Activated B cell treated with CpG ODN at 0.5 μM for 24 hours (primary cell): ENCODE measurements around the gene HIF3A. TPM values are rescaled to one million over a fixed set of nuclear protein-coding genes. Genes with fewer than 3 reads are reported as not detected.

Experiments used
- ATAC-seq: fragments of 200-7000 bp; cut with Tn5 transposase; one replicate; pipeline ENCODE4 v1.10.0; 2021; ENCODE audit warnings: low read depth, mild to moderate bottlenecking, moderate library complexity
- CTCF ChIA-PET: fragments of 350-600 bp; sonication (Branson Sonifier 250); formaldehyde crosslinking; loops from one replicate; lab custom pipeline; 2021; ENCODE audit warnings: antibody characterized with exemption; lab: Charles Lee
- POLR2A ChIA-PET: fragments of 350-600 bp; sonication (Branson Sonifier 250); formaldehyde crosslinking; loops from one replicate; lab custom pipeline; 2021; ENCODE audit warnings: antibody characterized with exemption; lab: Charles Lee
- DNase-seq: peaks from one replicate; pipeline ENCODE4 v3.0.0; 2022
- H3K27ac Mint-ChIP-seq: one replicate; pipeline ENCODE4 v1.8.0; 2020; ENCODE audit warnings: mixed read lengths
- H3K27me3 Mint-ChIP-seq: one replicate; pipeline ENCODE4 v1.8.0; 2021; ENCODE audit warnings: mixed read lengths
- H3K36me3 Mint-ChIP-seq: one replicate; pipeline ENCODE4 v1.8.0; 2021; ENCODE audit warnings: low read depth, mixed read lengths
- H3K4me1 Mint-ChIP-seq: one replicate; pipeline ENCODE4 v1.8.0; 2021; ENCODE audit warnings: mixed read lengths
- H3K4me3 Mint-ChIP-seq: one replicate; pipeline ENCODE4 v1.8.0; 2020; ENCODE audit warnings: mild to moderate bottlenecking, mixed read lengths
- H3K9me3 Mint-ChIP-seq: one replicate; pipeline ENCODE4 v1.8.0; 2020; ENCODE audit warnings: mixed read lengths
- intact Hi-C: fragments of 100-400 bp; cut with micrococcal nuclease; formaldehyde crosslinking; loops from one replicate; pipeline ENCODE4 v1.15.1; 2024
- total RNA-seq: library from RNA; stranded (reverse); gene quantifications from 2 replicates; pipeline ENCODE4 v1.2.3, GENCODE V29; 2022
- TF ChIP-seq, protein P1 (sequence below): fragments of 200-600 bp; IDR thresholded peaks from one replicate; pipeline ENCODE4 v1.8.0; 2022; ENCODE audit warnings: antibody characterized with exemption, mild to moderate bottlenecking

HIF3A gene
- total RNA-seq, 1 donor from 2014 or later = not detected

DNA sequence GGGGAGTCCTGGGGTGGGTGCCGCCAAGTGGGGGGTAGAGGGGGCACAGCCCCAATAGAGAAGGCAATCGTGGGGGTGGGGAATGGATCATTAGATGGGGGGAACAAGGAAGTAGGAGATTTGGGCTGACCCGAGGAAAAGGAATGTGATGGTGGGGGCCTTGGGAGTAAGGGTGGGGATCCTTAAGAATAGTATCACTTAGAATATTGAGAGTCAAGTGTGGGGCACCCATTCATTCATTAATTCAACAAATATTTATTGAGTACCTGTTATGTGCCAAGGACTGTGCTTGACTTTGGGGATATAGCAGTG lies 50.7 kb downstream of the HIF3A start:
- peak overlapping the region; percentile 88 for H3K27ac Mint-ChIP-seq
- TF ChIP-seq, protein P1, sequence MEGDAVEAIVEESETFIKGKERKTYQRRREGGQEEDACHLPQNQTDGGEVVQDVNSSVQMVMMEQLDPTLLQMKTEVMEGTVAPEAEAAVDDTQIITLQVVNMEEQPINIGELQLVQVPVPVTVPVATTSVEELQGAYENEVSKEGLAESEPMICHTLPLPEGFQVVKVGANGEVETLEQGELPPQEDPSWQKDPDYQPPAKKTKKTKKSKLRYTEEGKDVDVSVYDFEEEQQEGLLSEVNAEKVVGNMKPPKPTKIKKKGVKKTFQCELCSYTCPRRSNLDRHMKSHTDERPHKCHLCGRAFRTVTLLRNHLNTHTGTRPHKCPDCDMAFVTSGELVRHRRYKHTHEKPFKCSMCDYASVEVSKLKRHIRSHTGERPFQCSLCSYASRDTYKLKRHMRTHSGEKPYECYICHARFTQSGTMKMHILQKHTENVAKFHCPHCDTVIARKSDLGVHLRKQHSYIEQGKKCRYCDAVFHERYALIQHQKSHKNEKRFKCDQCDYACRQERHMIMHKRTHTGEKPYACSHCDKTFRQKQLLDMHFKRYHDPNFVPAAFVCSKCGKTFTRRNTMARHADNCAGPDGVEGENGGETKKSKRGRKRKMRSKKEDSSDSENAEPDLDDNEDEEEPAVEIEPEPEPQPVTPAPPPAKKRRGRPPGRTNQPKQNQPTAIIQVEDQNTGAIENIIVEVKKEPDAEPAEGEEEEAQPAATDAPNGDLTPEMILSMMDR = no peak
- ChIA-PET POLR2A (interaction anchor here (0.6 kb wide), 1 partner anchor 1925 kb away, joined by 3 read pairs; no protein-coding TSS in a partner anchor), CTCF (no interaction called here)
- peaks cover 3% of the 10 kb centered on the region for H3K27me3 Mint-ChIP-seq
- H3K4me3 Mint-ChIP-seq = peak overlapping the region; percentile 95
- DNase-seq (no peak), ATAC-seq (no peak)
- peaks cover 2% of the 10 kb centered on the region for H3K36me3 Mint-ChIP-seq
- peaks cover 60% of the 10 kb centered on the region for H3K4me1 Mint-ChIP-seq
- intact Hi-C loops = loop anchor here (2.0 to 10.0 kb wide), 3 partner anchors 445 to 765 kb away; partner anchors contain the start of genes IRF2BP1, MYPOP and ZC3H4
- no peaks in the 10 kb centered on the region for H3K9me3 Mint-ChIP-seq

DNA sequence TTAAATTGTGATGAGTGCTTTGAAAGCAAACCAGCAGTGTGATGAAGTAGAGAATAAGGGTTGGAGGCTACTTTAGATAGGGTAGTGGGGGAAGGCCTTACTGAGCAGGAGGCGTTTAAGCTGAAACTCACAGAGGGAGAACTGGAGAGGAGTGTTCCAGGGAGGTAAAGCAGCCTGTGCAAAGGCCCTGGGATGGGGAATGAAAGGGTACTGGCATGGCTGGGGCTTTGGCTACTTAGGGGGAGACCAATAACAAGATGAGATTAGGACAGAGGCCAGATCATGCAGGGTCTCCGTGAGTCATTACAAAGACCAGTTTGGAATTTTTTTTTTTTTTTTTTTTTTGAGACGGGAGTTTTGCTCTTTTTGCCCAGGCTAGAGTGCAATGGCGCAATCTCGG lies 51.1 kb downstream of the HIF3A start:
- ATAC-seq = no peak

DNA sequence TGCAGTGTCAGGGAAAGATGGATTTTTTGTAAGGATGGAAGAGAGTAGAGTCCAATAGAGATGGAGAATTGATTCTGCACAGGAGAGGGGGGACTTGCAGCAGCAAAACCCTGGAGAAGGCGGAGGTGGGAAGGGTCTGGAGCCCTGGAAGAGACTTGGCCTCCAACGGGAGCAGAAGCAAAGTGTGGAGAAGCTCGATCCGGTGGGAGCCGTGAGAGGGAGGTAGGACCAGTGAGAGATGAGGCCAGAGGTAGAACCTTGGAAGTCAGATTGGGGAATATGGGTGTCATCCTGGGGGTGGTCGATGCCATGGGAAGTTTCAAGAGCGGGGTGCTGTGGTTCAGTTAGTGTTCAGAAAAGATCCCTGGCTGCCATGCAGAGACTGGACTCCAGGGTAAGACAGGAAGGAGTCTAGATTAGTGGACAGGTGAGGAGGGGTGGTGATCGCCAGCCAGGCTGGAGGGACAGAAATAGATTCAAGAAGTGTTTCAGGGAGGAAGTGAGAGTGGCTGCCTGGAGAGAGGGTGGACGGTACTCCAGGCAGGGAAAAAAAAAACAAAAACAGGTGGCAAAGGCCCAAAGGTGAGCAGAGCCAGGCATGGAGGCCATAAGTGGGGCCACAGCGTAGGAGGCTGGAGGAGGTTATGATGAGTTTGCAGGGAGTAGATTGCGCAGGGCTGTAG lies 52.6 kb downstream of the HIF3A start:
- Mint-ChIP-seq H3K27me3 (no peaks in the 10 kb centered on the region), H3K4me3 (peak overlapping the region; percentile 95), H3K4me1 (peaks cover 66% of the 10 kb centered on the region), H3K9me3 (no peaks in the 10 kb centered on the region), H3K27ac (peak overlapping the region; percentile 85), H3K36me3 (peaks cover 17% of the 10 kb centered on the region)
- ChIA-PET POLR2A (no interaction called here), CTCF (no interaction called here)
- TF ChIP-seq, protein P1 = no peak
- DNase-seq (no peak), ATAC-seq (no peak)
- intact Hi-C loops = loop anchor here (5.0 to 10.0 kb wide), 2 partner anchors 447 to 465 kb away; partner anchors contain the start of genes IRF2BP1 and MYPOP

More for the DNA sequence above, 51.1 kb downstream of the HIF3A start:
- TF ChIP-seq, protein P1 = no peak
- peaks cover 5% of the 10 kb centered on the region for H3K36me3 Mint-ChIP-seq
- no peak for DNase-seq
- intact Hi-C loops = loop anchor here (2.0 to 10.0 kb wide), 3 partner anchors 446 to 765 kb away; partner anchors contain the start of genes IRF2BP1, MYPOP and ZC3H4
- no peaks in the 10 kb centered on the region for H3K27me3 Mint-ChIP-seq
- ChIA-PET POLR2A (no interaction called here), CTCF (no interaction called here)
- peak overlapping the region; percentile 95 for H3K4me3 Mint-ChIP-seq
- peak overlapping the region; percentile 88 for H3K27ac Mint-ChIP-seq
- peaks cover 64% of the 10 kb centered on the region for H3K4me1 Mint-ChIP-seq
- no peaks in the 10 kb centered on the region for H3K9me3 Mint-ChIP-seq

DNA sequence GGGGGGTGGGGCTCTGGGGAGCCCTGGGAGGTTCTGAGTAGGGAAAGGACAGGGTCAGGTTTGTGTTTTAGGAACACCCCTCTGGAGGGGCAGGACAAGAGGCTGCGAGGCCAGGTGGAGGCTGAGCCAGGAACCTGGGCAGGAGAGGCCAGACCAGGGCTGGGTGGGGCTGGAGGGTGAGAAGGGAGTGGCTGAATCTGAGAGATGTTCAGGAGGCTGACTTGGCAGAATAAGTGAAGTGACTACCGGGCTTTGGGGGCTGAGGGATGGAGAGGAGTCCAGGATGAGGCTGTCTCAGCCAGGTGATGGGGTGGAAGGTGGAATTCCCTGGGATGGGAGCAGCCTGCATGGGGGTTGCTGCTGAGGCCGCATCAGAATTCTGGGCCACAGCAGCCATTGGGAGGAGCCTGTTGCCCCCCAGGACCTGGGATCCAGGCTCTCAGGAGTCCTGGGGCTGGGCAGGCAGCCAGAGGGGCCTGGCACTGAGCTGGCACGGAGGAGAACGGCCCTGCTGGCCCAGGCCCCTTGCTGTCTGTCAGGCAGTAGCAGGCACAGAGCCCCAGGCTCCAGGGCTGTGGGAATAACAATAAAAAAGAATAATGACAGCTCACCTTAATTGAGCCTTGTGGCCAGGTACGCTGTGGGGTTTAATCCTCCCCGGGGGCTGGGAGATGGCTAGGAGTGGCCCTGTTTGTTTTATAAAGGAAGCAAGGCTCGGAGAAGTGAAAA lies 53.4 kb downstream of the HIF3A start:
- intact Hi-C loops = no loop called here
- Mint-ChIP-seq H3K4me1 (peaks cover 68% of the 10 kb centered on the region), H3K9me3 (no peaks in the 10 kb centered on the region), H3K4me3 (peak overlapping the region; percentile 67), H3K27me3 (no peaks in the 10 kb centered on the region), H3K27ac (peak overlapping the region; percentile 85), H3K36me3 (peaks cover 23% of the 10 kb centered on the region)
- TF ChIP-seq, protein P1 = no peak
- ATAC-seq = peak; percentile 1
- ChIA-PET POLR2A (no interaction called here), CTCF (no interaction called here)
- DNase-seq = no peak

GRCh38 chr19:46350758-46351159 lies 53.9 kb downstream of the HIF3A start:
- Mint-ChIP-seq H3K36me3 (peaks cover 29% of the 10 kb centered on the region), H3K9me3 (no peaks in the 10 kb centered on the region), H3K27me3 (no peaks in the 10 kb centered on the region), H3K4me3 (peak overlapping the region; percentile 67), H3K4me1 (peaks cover 74% of the 10 kb centered on the region), H3K27ac (peak overlapping the region; percentile 85)
- DNase-seq (no peak), ATAC-seq (peak; percentile 13)
- intact Hi-C loops = no loop called here
- ChIA-PET POLR2A (no interaction called here), CTCF (no interaction called here)
- TF ChIP-seq, protein P1 = no peak
